ENCODE measurements around the gene NSG2. TPM values are rescaled to one million over a fixed set of nuclear protein-coding genes. Genes with fewer than 3 reads are reported as not detected.
A peak's percentile ranks its signal among the peaks of the same experiment; 100 is the strongest.

The NSG2 gene
- total RNA-seq, 1 experiment from 2014 or later: not detected

GRCh38 chr5:174022384-174023095, 23.0 kb upstream of the NSG2 start:
- Mint-ChIP-seq H3K4me3 (peak overlapping the region in 1 of 2 experiments; percentile 28; a peak in 2 of 5 replicates), H3K27me3 (ENCODE audit: low read depth) (peaks cover 6% of the 10 kb centered on the region), H3K36me3 (ENCODE audit: insufficient read depth in 1 of 3, low read depth in 3 of 3) (peaks cover 0 to 21% (median 0%) of the 10 kb centered on the region in 3 experiments; a peak in 3 of 7 replicates), H3K27ac (peak overlapping the region in 2 of 3 experiments; percentile 12 to 30; a peak in 4 of 7 replicates), H3K9me3 (peaks cover 5 to 15% of the 10 kb centered on the region in 2 experiments; a peak in 4 of 5 replicates), H3K4me1 (peaks cover 20 to 25% of the 10 kb centered on the region in 2 experiments)
- no peak overlapping the region for H4K8ac ChIP-seq (replicated peaks; ENCODE audit: insufficient read length, low read depth, low read length)
- TF ChIP-seq, protein P1, sequence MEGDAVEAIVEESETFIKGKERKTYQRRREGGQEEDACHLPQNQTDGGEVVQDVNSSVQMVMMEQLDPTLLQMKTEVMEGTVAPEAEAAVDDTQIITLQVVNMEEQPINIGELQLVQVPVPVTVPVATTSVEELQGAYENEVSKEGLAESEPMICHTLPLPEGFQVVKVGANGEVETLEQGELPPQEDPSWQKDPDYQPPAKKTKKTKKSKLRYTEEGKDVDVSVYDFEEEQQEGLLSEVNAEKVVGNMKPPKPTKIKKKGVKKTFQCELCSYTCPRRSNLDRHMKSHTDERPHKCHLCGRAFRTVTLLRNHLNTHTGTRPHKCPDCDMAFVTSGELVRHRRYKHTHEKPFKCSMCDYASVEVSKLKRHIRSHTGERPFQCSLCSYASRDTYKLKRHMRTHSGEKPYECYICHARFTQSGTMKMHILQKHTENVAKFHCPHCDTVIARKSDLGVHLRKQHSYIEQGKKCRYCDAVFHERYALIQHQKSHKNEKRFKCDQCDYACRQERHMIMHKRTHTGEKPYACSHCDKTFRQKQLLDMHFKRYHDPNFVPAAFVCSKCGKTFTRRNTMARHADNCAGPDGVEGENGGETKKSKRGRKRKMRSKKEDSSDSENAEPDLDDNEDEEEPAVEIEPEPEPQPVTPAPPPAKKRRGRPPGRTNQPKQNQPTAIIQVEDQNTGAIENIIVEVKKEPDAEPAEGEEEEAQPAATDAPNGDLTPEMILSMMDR (conservative IDR thresholded peaks at IDR 0.05): no peak
- no peak overlapping the region for H2AFZ ChIP-seq (ENCODE audit: low read length)
- no peaks in the 10 kb centered on the region for H3K4me1 ChIP-seq (ENCODE audit: insufficient read depth, low read length)
- H2BK15ac ChIP-seq (ENCODE audit: low read depth, low read length): no peak overlapping the region
- H2AK5ac ChIP-seq (ENCODE audit: insufficient read length, low read length): no peak overlapping the region
- no peak overlapping the region for H3T11ph ChIP-seq (ENCODE audit: low read length)
- no peak overlapping the region for H3K27ac ChIP-seq (ENCODE audit: insufficient read length, low read depth, low read length)
- no peaks in the 10 kb centered on the region for H3K23me2 ChIP-seq (ENCODE audit: insufficient read length, low read depth, low read length, poor library complexity, severe bottlenecking)
- no peaks in the 10 kb centered on the region for H3K9me3 ChIP-seq (ENCODE audit: control insufficient read depth, low read depth, low read length)
- no CpG with 5 or more reads among the region's 4 CpGs for WGBS (ENCODE audit: extremely low coverage, insufficient read length, low lambda C conversion rate)
- H3K23ac ChIP-seq (ENCODE audit: insufficient read length, low read depth, low read length): no peak overlapping the region
- no peak overlapping the region for H2BK12ac ChIP-seq (ENCODE audit: insufficient read length, low read depth, low read length)
- no peak overlapping the region for H2BK20ac ChIP-seq (ENCODE audit: low read depth, low read length, poor library complexity, severe bottlenecking)
- no peak overlapping the region for H3K18ac ChIP-seq (ENCODE audit: insufficient read length, low read depth, low read length)
- H2BK120ac ChIP-seq (ENCODE audit: low read depth, low read length, poor library complexity, severe bottlenecking): no peak overlapping the region
- no peak overlapping the region for H2BK5ac ChIP-seq (ENCODE audit: insufficient read length, low read length)
- H4K20me1 ChIP-seq (ENCODE audit: control insufficient read depth, insufficient read depth, insufficient read length): no peaks in the 10 kb centered on the region
- no peak overlapping the region for H3K9ac ChIP-seq (ENCODE audit: extremely low read depth, insufficient read length, low read length)
- no peaks in the 10 kb centered on the region for H3K79me2 ChIP-seq (ENCODE audit: insufficient read depth, low read length)
- no peak overlapping the region for H3K56ac ChIP-seq (ENCODE audit: insufficient read length, low read depth, low read length)
- H3K14ac ChIP-seq (ENCODE audit: insufficient read depth, low read length): no peak overlapping the region; the same call in 1 of the 2 replicates
- no peak overlapping the region for H4K91ac ChIP-seq (ENCODE audit: insufficient read length, low read depth, low read length)
- DNase-seq: peak; percentile 58
- no peaks in the 10 kb centered on the region for H3K27me3 ChIP-seq (ENCODE audit: insufficient read depth, low read length)
- H4K5ac ChIP-seq (ENCODE audit: insufficient read length, low read depth, low read length): no peak overlapping the region
- H3K4ac ChIP-seq (ENCODE audit: low read depth, low read length): no peak overlapping the region
- no peak overlapping the region for H3K4me2 ChIP-seq (ENCODE audit: insufficient read depth, insufficient read length, low read length)
- no peaks in the 10 kb centered on the region for H3K79me1 ChIP-seq (ENCODE audit: insufficient read depth, low read depth, low read length, poor library complexity, severe bottlenecking)
